Measurements from ENCODE around the gene FRMPD1.

Gene FRMPD1

DNA sequence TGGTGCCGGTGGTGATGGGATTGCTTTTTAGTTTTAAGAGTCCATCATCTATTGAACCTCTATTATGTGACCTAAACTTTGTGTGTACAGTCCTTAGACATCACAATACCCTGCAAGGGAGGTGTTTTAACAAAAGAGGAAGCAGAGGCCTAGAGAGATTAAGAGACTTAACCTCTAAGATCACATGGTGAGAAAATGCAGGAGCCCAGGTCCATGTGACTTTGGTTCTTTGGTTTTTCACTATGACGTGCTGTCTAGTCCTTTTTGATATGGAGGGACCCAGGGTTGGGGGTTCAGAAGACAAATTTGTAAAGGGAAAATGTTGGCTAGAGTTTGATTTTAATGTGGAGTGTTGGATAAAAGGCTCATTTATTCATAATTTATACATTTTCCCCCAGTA, 68.8 kb downstream of the FRMPD1 start:
- TF ChIP-seq, protein P1, sequence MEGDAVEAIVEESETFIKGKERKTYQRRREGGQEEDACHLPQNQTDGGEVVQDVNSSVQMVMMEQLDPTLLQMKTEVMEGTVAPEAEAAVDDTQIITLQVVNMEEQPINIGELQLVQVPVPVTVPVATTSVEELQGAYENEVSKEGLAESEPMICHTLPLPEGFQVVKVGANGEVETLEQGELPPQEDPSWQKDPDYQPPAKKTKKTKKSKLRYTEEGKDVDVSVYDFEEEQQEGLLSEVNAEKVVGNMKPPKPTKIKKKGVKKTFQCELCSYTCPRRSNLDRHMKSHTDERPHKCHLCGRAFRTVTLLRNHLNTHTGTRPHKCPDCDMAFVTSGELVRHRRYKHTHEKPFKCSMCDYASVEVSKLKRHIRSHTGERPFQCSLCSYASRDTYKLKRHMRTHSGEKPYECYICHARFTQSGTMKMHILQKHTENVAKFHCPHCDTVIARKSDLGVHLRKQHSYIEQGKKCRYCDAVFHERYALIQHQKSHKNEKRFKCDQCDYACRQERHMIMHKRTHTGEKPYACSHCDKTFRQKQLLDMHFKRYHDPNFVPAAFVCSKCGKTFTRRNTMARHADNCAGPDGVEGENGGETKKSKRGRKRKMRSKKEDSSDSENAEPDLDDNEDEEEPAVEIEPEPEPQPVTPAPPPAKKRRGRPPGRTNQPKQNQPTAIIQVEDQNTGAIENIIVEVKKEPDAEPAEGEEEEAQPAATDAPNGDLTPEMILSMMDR (IDR thresholded peaks at IDR 0.05; ENCODE audit: low read depth, low read length): no peak
- no peak for DNase-seq (ENCODE audit: low read depth, low spot score)
- in situ Hi-C loops (cut with HindIII; ENCODE audit: low sequenced_read_pairs): no loop called here

DNA sequence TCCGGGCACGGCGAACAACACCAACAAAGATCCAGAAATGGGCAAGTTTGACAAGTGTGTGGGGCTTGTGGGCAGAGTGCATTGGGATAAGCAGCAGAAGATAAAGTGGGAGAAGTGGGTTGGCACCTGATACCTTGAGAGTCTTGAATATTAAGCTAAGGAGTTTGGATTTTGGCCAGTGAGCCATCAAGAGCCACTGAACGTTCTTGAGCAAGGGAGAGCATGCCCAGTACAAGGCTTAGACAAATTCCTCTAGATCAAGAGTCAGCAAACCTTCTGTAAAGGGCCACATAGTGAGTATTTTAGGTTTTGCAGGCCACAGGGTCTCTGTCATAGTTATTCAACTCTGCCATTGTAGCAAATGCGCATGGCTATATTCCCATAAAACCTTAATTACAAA, 76.3 kb downstream of the FRMPD1 start:
- in situ Hi-C loops (cut with HindIII; ENCODE audit: low sequenced_read_pairs): no loop called here
- no peak for DNase-seq (ENCODE audit: low read depth, low spot score)
- TF ChIP-seq, protein P1 (IDR thresholded peaks at IDR 0.05; ENCODE audit: low read depth, low read length): no peak
- no peak overlapping the region for H3K4me3 ChIP-seq (ENCODE audit: low read depth, low read length)

More for the DNA sequence above, 68.8 kb downstream of the FRMPD1 start:
- H3K4me3 ChIP-seq (ENCODE audit: low read depth, low read length): no peak overlapping the region

DNA sequence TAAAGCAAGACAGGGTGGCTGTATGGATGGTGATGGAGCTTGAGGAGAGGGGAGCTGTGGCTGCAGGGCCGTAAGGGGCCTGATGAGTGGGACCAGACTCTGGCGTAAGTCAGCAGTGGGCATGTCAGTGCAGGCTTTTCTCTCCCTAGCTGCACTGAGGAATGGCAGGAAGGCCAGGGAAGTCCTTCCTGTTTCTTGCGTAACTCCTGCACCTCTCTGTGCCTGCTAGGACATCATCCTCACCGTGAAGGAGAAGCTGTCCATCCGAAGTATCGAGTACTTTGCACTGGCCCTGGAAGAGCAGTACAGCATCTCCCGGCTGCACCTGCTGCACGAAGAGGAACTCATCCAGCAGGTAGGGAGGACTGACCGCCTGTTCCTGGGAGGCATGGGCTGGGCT, 78.7 kb downstream of the FRMPD1 start:
- in situ Hi-C loops (cut with HindIII; ENCODE audit: low sequenced_read_pairs): no loop called here
- no peak overlapping the region for H3K4me3 ChIP-seq (ENCODE audit: low read depth, low read length)
- DNase-seq (ENCODE audit: low read depth, low spot score): no peak
- TF ChIP-seq, protein P1 (IDR thresholded peaks at IDR 0.05; ENCODE audit: low read depth, low read length): no peak

DNA sequence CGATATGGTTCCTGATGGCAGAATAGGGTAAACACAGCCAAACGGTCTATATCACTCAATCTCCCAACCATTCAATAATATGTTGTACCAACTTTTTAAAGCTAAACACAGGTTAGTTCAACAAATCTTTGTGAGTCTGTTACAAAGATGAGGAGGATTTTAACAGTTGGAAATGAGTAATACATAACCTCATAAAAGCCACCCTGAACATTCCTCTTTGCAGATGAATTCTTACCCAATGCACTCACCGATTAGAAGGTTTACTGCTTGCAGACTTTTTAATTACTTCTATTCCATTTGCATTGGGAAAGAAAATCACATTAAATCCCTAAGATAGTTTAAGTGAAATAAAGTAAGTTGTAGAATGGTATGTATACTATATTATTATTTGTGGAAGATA, 79.5 kb downstream of the FRMPD1 start:
- in situ Hi-C loops (cut with HindIII; ENCODE audit: low sequenced_read_pairs): no loop called here
- H3K4me3 ChIP-seq (ENCODE audit: low read depth, low read length): no peak overlapping the region
- DNase-seq (ENCODE audit: low read depth, low spot score): no peak
- TF ChIP-seq, protein P1 (IDR thresholded peaks at IDR 0.05; ENCODE audit: low read depth, low read length): no peak

DNA sequence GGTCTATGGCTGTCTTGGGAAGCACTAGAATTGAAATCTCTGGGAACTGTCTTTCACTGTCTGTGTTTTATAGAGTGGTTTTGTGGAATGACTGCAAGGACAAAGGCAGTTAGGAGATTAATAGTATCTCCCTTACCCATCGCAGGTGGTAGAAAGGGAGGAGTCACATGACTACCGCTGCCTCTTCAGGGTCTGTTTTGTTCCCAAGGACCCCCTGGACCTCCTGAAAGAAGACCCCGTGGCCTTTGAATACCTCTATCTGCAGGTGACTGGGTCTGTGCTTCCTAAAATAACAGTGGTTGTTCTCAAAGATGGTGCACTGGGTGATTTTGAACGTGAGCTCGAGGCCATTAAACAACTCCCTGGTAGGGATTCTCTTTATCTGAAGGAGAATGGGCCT, 80.1 kb downstream of the FRMPD1 start:
- no peak overlapping the region for H3K4me3 ChIP-seq (ENCODE audit: low read depth, low read length)
- TF ChIP-seq, protein P1 (IDR thresholded peaks at IDR 0.05; ENCODE audit: low read depth, low read length): no peak
- DNase-seq (ENCODE audit: low read depth, low spot score): no peak
- in situ Hi-C loops (cut with HindIII; ENCODE audit: low sequenced_read_pairs): no loop called here

DNA sequence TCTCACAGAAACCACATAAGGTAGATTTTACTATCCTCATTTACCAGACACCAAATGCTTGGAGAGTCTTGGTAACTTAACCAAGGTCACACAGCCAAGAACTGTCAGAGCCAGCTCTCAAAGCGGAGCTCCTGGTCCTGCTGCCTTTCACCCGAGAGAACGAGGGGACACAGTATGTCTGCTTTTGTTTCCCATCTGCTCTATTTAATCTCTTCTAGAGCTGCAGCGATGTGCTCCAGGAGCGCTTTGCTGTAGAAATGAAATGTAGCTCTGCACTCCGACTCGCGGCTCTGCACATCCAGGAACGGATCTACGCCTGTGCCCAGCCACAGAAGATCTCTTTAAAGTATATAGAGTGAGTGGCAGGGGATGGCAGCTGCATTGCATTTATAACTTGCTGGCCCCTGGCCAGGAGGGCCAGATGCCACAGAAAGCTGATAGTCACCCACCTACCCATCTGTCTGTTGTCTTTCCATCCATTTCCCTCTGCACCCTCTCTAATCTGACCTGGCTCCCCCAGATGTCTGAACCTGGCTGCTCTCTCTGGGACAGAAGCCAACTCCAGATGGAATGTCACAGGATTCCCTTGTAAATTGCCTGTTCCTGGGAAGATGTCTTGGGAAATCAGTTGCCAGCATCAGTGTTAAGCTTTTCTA, 81.5 kb downstream of the FRMPD1 start:
- no peak for DNase-seq (ENCODE audit: low read depth, low spot score)
- in situ Hi-C loops (cut with HindIII; ENCODE audit: low sequenced_read_pairs): no loop called here
- H3K4me3 ChIP-seq (ENCODE audit: low read depth, low read length): no peak overlapping the region
- TF ChIP-seq, protein P1 (IDR thresholded peaks at IDR 0.05; ENCODE audit: low read depth, low read length): no peak
